Osteocyte (in vitro differentiated cells): Measurements from ENCODE around the gene TMEM229B. TPM values are rescaled to one million over a fixed set of nuclear protein-coding genes. Genes with fewer than 3 reads are reported as not detected.

Source experiments
- DNase-seq: peaks from one replicate; pipeline ENCODE4 v3.0.0; 2021; ENCODE audit warnings: mixed read lengths; ENCODE audit not compliant: unreplicated experiment; ENCODE audit errors: extremely low spot score
- H3K27ac Mint-ChIP-seq: one replicate; pipeline ENCODE4 v1.8.0; 2021; ENCODE audit warnings: mild to moderate bottlenecking, mixed read lengths; ENCODE audit not compliant: unreplicated experiment
- H3K27me3 Mint-ChIP-seq: one replicate; pipeline ENCODE4 v1.8.0; 2021; ENCODE audit warnings: mixed read lengths; ENCODE audit not compliant: unreplicated experiment
- H3K36me3 Mint-ChIP-seq: one replicate; pipeline ENCODE4 v1.8.0; 2021; ENCODE audit warnings: mixed read lengths; ENCODE audit not compliant: unreplicated experiment
- H3K4me1 Mint-ChIP-seq: one replicate; pipeline ENCODE4 v1.8.0; 2021; ENCODE audit warnings: mixed read lengths; ENCODE audit not compliant: unreplicated experiment
- H3K4me3 Mint-ChIP-seq: one replicate; pipeline ENCODE4 v1.8.0; 2021; ENCODE audit warnings: mild to moderate bottlenecking, moderate library complexity, mixed read lengths; ENCODE audit not compliant: unreplicated experiment
- H3K9me3 Mint-ChIP-seq: one replicate; pipeline ENCODE4 v1.8.0; 2021; ENCODE audit warnings: mixed read lengths; ENCODE audit not compliant: unreplicated experiment
- CTCF ChIP-seq: fragments of 200-600 bp; sonication (generic); IDR thresholded peaks from 2 replicates; pipeline ENCODE4 v1.5.0; 2021; ENCODE audit warnings: antibody characterized with exemption, mild to moderate bottlenecking, moderate library complexity
- total RNA-seq: library from RNA; stranded (reverse); gene quantifications from 2 replicates; pipeline ENCODE4 v1.2.1, GENCODE V29; 2021

Gene TMEM229B
- total RNA-seq, 1 donor from 2014 or later = 0.51 TPM

- no peak for TF ChIP-seq CTCF
Observed at GRCh38 chr14:67468378-67468730, 20.2 kb downstream of the TMEM229B start.

GRCh38 chr14:67467134-67467533 lies 21.4 kb downstream of the TMEM229B start:
- peaks cover 26% of the 10 kb centered on the region for H3K27me3 Mint-ChIP-seq
- TF ChIP-seq CTCF = no peak
- no peaks in the 10 kb centered on the region for H3K36me3 Mint-ChIP-seq

More at GRCh38 chr14:67468378-67468730, 20.2 kb downstream of the TMEM229B start:
- DNase-seq = no peak
- H3K4me3 Mint-ChIP-seq = no peak overlapping the region
- H3K36me3 Mint-ChIP-seq = no peaks in the 10 kb centered on the region
- no peaks in the 10 kb centered on the region for H3K9me3 Mint-ChIP-seq
- no peak overlapping the region for H3K27ac Mint-ChIP-seq
- H3K4me1 Mint-ChIP-seq = no peaks in the 10 kb centered on the region
- H3K27me3 Mint-ChIP-seq = peaks cover 26% of the 10 kb centered on the region

GRCh38 chr14:67464879-67465278 lies 23.6 kb downstream of the TMEM229B start:
- Mint-ChIP-seq H3K27ac (no peak overlapping the region), H3K4me1 (no peaks in the 10 kb centered on the region), H3K36me3 (no peaks in the 10 kb centered on the region), H3K27me3 (peaks cover 36% of the 10 kb centered on the region), H3K4me3 (no peak overlapping the region), H3K9me3 (no peaks in the 10 kb centered on the region)
- DNase-seq = no peak
- TF ChIP-seq CTCF = no peak

More at GRCh38 chr14:67467134-67467533, 21.4 kb downstream of the TMEM229B start:
- Mint-ChIP-seq H3K4me1 (no peaks in the 10 kb centered on the region), H3K9me3 (no peaks in the 10 kb centered on the region), H3K27ac (no peak overlapping the region), H3K4me3 (no peak overlapping the region)
- no peak for DNase-seq

GRCh38 chr14:67464377-67464776 lies 24.1 kb downstream of the TMEM229B start:
- H3K4me3 Mint-ChIP-seq = no peak overlapping the region

GRCh38 chr14:67463900-67464299 lies 24.6 kb downstream of the TMEM229B start:
- no peak for DNase-seq
- no peaks in the 10 kb centered on the region for H3K9me3 Mint-ChIP-seq
- H3K27me3 Mint-ChIP-seq = peaks cover 44% of the 10 kb centered on the region
- H3K4me1 Mint-ChIP-seq = no peaks in the 10 kb centered on the region
- no peak overlapping the region for H3K27ac Mint-ChIP-seq
- H3K4me3 Mint-ChIP-seq = no peak overlapping the region
- no peak for TF ChIP-seq CTCF
- no peaks in the 10 kb centered on the region for H3K36me3 Mint-ChIP-seq

More at GRCh38 chr14:67464377-67464776, 24.1 kb downstream of the TMEM229B start:
- TF ChIP-seq CTCF = no peak
- H3K27me3 Mint-ChIP-seq = peaks cover 41% of the 10 kb centered on the region
- H3K4me1 Mint-ChIP-seq = no peaks in the 10 kb centered on the region
- no peaks in the 10 kb centered on the region for H3K9me3 Mint-ChIP-seq
- DNase-seq = no peak
- no peaks in the 10 kb centered on the region for H3K36me3 Mint-ChIP-seq
- H3K27ac Mint-ChIP-seq = no peak overlapping the region
